ENCODE data around the gene TTYH3.

Gene TTYH3

DNA sequence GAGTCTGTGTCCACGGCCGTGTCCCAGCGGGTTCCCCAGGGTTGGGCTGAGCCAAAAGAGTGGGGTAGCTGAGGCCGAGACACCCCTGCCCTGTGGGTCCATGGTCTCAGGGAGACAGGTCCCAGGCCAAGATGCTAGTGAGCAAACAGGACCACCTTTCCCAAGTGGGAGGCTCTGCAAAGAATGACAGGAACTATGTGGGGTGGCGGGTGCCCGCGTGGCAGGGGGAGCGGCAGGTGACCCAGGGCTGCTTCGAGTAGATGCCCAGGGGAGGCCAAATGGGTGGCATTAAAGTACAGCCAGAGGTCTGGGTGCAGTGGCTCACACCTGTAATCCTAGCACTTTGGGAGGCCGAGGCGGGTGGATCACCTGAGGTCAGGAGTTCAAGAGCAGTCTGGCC is 18.2 kb downstream of the TTYH3 start:
- no peak for DNase-seq

GRCh38 chr7:2650451-2650850 is 18.7 kb downstream of the TTYH3 start:
- DNase-seq, result no peak

GRCh38 chr7:2651336-2651735 is 19.6 kb downstream of the TTYH3 start:
- no peak for DNase-seq

DNA sequence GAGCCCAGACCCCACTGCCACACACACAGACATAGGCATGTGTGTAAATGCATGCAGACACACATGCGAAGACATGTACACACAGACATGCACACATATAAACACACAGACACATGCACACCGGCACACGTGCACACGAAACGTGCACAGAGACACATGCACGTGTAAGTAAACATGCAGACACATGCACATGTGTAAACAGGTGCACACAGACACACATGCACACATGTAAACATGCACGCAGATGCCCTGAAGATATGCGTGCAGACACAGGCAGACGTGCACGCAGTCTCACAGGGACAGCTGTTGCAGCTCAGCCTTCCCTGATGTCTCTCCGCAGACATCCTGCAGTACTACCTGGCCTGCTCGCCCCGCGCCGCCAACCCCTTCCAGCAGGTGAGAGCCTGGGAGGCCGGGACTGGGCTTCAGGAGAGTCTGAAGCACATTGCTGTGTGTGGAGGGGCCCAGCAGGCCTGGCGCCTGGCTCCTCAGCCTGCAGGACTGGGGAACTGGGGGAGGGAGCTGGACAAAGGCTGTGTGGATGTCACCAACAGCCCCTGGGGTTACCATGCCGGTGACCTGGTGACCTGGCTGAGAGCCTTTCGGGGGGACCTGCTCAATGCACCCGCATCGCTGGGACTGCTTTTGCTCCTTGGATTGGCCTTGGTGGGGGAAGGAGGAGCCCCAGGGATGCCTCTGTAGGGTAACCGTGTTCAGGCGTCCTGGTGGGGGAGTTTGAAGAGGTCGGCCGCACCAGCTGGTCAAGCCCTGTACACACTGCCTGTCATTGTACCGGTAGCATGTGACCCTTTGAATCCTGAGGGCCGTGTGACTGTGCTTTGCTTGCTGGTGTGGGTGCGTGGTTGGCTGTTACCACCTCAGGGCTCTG is 20.3 kb downstream of the TTYH3 start:
- no peak for DNase-seq

- no peak for DNase-seq
Measured at GRCh38 chr7:2652736-2653060, 20.9 kb downstream of the TTYH3 start.

- no peak for DNase-seq
Measured at GRCh38 chr7:2654059-2654458, 22.3 kb downstream of the TTYH3 start.

GRCh38 chr7:2655870-2656614 is 24.3 kb downstream of the TTYH3 start:
- no peak for DNase-seq

GRCh38 chr7:2657208-2657607 is 25.4 kb downstream of the TTYH3 start:
- DNase-seq, result no peak

- no peak for DNase-seq
Measured at GRCh38 chr7:2657920-2658671, 26.3 kb downstream of the TTYH3 start.

- DNase-seq, result no peak
Measured at GRCh38 chr7:2658941-2659340, 27.2 kb downstream of the TTYH3 start.

GRCh38 chr7:2659556-2660358 is 28.0 kb downstream of the TTYH3 start:
- no peak for DNase-seq

DNA sequence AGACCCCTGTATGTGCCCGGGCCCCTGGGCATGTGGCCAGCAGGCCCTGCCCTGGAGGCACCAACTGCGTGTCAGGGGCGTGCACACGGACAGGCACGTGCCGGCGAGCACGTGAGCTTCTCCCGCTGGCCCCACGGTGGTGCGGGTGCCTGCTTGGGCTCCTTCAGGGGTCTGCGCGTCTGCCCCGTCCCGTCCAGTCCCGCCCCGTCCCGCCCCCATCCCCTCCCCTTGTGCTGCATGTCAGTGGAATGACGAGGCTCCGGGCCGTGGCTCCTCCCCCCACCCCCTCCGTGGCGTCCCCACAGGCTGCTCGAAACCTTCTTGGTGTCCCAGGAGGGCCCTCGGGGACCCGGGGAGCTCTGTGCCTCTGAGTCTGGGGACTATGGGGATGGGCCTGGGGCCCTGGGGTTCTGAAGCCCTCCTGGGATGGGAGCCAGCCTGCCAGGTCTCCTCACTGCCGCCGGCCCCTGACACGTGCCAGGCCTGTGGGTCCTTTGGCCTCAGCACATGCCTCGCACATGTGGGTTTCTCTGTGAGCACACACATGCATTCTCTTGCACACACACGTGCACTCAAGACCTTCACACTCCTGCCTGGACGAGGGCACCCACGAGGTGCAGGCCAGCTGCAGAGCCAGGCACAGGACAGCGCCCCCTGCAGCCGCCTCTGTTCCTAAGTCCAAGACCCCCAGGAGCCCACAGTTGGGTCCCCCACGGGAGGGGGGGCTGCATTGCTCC is 28.7 kb downstream of the TTYH3 start:
- DNase-seq, result no peak

GRCh38 chr7:2661096-2661449 is 29.3 kb downstream of the TTYH3 start:
- DNase-seq, result no peak

DNA sequence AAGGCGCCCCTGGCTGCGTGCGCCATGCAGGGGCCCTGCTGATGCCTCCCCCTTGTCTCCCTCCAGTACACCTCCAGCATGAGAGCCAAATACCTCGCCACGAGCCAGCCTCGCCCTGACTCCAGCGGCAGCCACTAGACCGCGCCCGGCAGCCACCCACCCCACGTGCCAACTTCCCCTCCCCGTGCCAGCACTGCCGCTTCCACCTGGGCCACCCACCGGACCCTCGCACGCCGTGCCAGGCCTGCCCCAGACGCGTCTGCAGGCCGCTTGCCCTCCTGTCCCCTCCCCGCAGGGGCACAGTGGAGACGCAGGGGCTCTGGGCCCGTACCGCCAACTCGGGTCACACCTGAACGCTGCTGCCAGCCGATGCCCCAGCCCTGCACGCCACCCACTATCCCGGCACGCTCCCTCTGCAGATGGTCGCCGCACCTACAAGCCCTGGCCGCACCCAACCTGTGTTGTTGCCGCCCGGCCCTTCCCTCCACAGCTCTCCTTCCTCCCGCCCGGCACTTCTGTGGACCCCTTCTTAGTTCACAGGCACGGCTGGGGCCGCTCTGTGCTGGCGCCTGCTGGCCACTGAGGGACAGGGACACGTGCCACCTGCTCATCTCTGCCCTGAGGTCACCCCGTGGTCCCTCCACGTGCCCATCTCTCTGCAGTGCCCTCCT is 30.0 kb downstream of the TTYH3 start:
- no peak for DNase-seq

GRCh38 chr7:2662273-2663120 is 30.7 kb downstream of the TTYH3 start:
- no peak for DNase-seq

GRCh38 chr7:2663121-2663886 is 31.5 kb downstream of the TTYH3 start:
- no peak for DNase-seq

DNA sequence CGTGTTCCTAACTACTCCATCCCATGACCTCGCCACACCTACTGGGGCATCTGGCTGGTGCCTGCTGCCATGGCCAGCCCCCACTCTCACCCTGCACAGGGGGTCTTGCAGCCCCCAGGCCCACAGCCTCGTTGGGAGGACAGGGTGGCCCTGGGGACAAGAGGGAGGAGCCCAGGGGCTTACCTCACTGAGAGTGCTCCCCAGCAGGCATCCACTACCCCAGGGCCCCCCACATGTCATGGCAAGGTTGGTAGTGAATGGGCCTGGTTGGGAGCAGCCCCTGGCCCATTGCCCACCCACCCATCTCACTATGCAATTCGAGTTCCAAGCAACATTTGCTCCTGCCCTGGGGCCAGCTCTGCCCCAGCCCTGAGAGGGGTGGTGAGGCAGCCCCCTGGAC is 32.2 kb downstream of the TTYH3 start:
- DNase-seq, result no peak

- no peak for DNase-seq
Measured at GRCh38 chr7:2665359-2665791, 33.6 kb downstream of the TTYH3 start.

DNA sequence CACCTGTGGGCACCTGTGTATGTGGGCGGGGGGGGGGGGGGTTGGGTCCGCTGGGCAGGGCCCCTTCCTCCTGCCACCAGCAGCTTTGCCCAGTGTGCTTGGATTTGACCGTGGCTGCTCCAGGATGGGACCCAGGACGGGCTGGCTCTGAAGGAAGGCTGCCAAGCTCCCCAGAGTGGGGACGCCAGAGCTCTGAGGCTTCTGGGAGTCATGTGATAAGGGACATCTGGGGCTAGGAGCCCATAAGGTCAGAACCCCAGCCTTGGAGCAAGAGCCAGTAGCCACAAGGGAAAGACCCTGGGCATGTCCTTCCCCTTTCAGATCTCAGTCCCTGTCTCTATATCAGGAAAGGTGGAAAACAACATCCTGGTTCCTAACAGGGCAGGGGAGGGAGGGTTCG is 34.4 kb downstream of the TTYH3 start:
- DNase-seq, result no peak
